Measurements from ENCODE around the gene EPB41L2.

The EPB41L2 gene

DNA sequence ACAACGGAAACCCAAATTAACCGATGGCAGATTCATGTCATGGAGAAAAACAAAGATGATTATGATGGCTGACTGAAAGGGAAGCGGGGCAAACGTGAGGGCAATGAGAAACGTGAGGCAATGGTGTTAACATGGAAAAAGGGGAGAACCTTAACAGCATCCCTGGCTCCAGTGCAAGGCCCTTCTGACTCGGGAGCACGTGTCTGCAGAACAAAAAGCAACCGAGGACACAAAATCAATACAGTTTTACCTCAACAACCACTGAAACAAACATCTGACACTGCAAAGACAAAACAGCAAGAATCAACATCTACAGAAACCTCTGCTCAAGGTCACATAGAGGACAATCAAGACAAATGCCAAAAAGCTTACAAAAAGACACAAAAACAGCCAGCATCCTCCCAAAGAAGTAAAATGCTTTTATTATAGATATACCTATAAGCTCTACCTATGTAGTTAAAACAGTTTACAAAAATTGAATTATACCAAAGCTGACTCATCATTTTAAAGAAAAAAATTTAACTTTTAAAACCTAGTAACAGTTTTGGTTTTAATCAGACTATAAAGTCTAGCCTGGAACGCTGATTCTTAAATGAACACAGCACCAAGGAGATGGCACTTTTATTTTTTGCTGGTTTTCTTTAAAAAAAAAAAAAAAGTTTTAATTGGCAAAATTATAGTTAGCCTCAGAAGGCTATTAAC is 192.7 kb downstream of the EPB41L2 start:
- TF ChIP-seq, protein P1, sequence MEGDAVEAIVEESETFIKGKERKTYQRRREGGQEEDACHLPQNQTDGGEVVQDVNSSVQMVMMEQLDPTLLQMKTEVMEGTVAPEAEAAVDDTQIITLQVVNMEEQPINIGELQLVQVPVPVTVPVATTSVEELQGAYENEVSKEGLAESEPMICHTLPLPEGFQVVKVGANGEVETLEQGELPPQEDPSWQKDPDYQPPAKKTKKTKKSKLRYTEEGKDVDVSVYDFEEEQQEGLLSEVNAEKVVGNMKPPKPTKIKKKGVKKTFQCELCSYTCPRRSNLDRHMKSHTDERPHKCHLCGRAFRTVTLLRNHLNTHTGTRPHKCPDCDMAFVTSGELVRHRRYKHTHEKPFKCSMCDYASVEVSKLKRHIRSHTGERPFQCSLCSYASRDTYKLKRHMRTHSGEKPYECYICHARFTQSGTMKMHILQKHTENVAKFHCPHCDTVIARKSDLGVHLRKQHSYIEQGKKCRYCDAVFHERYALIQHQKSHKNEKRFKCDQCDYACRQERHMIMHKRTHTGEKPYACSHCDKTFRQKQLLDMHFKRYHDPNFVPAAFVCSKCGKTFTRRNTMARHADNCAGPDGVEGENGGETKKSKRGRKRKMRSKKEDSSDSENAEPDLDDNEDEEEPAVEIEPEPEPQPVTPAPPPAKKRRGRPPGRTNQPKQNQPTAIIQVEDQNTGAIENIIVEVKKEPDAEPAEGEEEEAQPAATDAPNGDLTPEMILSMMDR (IDR thresholded peaks at IDR 0.05), result no peak

- TF ChIP-seq, protein P1 (IDR thresholded peaks at IDR 0.05), result no peak
Measured at GRCh38 chr6:130869681-130870080, 193.4 kb downstream of the EPB41L2 start.

GRCh38 chr6:130865793-130866192 is 197.3 kb downstream of the EPB41L2 start:
- TF ChIP-seq, protein P1 (IDR thresholded peaks at IDR 0.05), result no peak

- TF ChIP-seq, protein P1 (IDR thresholded peaks at IDR 0.05), result no peak
Measured at GRCh38 chr6:130864344-130864743, 198.7 kb downstream of the EPB41L2 start.

DNA sequence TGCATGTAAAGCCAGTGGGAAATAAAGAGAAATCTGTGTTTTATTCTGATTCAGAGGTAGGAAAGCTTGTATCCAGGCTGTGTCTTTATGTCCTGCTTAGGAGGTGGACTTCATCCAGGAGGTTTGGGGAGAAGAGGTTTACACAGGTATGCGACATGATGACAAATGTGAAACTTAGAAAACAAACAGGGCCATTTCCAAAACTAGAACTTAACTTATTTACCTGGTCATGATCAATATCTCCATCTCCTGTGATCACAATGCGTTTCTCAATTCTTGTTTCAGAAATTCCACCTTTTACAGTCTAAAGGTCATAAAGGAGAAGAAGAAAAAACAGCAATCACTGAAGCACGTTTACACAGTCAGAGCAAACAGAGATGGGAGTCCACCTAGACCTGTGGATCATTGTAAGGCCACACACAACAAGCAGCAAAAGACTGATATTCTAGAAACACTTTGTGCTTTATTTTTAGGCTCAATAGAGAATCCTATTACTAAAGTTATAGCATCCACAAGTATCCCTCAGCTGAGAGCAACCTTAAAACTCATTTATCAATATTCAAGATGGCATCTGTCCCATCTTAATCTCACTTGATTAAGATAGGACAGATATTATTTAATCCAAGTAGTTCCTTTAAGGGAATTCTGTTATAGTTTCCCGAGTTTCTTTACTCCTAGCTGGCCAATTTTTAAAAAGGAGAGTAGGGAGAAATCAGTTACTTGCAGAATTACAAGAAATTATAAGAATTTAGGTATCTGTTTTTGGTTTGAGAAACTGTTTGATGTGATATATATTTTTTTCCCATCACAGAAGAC is 199.4 kb downstream of the EPB41L2 start:
- TF ChIP-seq, protein P1 (IDR thresholded peaks at IDR 0.05), result no peak

DNA sequence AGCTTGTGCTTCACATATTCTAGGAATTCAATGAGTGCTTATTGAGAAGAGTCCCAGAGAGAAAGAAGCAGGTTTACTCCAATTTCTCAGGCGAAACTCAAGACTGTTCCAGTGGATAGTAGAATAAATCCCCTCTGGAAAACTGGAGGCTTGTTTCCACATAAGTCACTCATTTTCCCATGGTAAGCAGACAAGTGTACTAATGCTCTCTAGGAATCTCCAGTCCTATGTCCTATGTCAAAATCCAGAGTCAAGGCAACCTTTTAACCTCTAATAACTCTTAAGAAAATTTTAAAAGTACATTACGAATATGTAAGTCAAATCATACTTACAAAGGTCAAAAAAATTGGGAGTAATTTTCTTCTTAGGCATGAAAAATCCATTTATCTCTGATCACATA is 200.7 kb downstream of the EPB41L2 start:
- TF ChIP-seq, protein P1 (IDR thresholded peaks at IDR 0.05), result no peak

DNA sequence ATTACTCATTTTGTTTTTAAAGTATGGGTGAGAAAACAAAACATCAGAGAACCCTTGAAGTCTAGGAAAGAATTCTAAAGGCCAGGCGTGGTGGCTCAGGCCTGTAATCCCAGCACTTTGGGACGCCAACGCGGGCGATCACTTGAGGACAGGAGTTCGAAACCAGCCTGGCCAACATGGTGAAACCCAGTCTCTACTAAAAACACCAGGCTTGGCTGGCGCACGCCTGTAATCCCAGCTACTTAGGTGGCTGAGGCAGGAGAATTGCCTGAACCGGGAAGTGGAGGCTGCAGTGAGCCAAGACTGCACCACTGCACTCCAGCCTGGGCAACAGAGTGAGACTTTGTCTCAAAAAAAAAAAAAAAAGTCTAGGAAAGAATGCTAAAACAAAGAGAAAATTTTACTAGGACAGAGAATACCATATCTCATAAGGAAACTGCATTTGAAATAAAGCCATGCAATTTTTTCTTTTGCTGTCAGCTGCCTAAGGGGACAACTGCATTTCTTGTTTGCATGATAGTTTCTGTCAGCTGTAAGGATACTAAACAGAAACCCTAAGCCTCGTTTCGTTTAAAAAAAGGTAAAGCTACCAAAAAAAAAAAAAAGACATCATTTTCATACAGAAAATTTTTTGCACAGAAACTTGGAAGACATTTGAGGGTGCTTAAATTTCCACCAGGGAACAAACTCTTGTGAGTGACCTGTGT is 203.7 kb downstream of the EPB41L2 start:
- TF ChIP-seq, protein P1 (IDR thresholded peaks at IDR 0.05), result no peak
